Suprapubic skin (tissue), 4 donors: ENCODE measurements around the gene GGTLC1. TPM values are rescaled to one million over a fixed set of nuclear protein-coding genes. Genes with fewer than 3 reads are reported as not detected.

Experiments used
- DNase-seq, 2 donors: peaks; one replicate each; pipeline ENCODE4 v3.0.0-alpha.2; 2019; ENCODE audit warnings: low spot score in 2 of 2
- H3K27ac ChIP-seq: fragments of 200-600 bp; sonication (generic); one replicate; pipeline ENCODE4 v1.5.1; 2019
- H3K27me3 ChIP-seq: fragments of 200-600 bp; sonication (generic); one replicate; pipeline ENCODE4 v1.5.1; 2019
- H3K36me3 ChIP-seq: fragments of 200-600 bp; sonication (generic); one replicate; pipeline ENCODE4 v1.5.1; 2019
- H3K4me1 ChIP-seq: fragments of 200-600 bp; sonication (generic); one replicate; pipeline ENCODE4 v1.5.1; 2019
- H3K4me3 ChIP-seq: fragments of 200-600 bp; sonication (generic); one replicate; pipeline ENCODE4 v1.5.1; 2019; ENCODE audit warnings: mild to moderate bottlenecking
- H3K9me3 ChIP-seq: fragments of 200-600 bp; sonication (generic); one replicate; pipeline ENCODE4 v1.5.1; 2019
- CTCF ChIP-seq, 2 donors: fragments of 200-600 bp in 1 of 2; fragments of 450-650 bp in 1 of 2; sonication (generic) in 1 of 2; IDR thresholded peaks; one replicate each; pipeline ENCODE4 v1.5.1; 2016 to 2019; ENCODE audit warnings: antibody characterized with exemption in 2 of 2, mild to moderate bottlenecking in 1 of 2, moderate library complexity in 1 of 2
- EP300 ChIP-seq: sonication (generic); formaldehyde crosslinking; IDR thresholded peaks from one replicate; pipeline ENCODE4 v1.6.1; 2017; ENCODE audit warnings: antibody characterized with exemption
- POLR2A ChIP-seq, 2 donors: fragments of 450-650 bp; IDR thresholded peaks; one replicate each; pipeline ENCODE4 v1.6.1; 2017; ENCODE audit warnings: antibody characterized with exemption in 2 of 2, mild to moderate bottlenecking in 2 of 2, moderate library complexity in 2 of 2
- POLR2AphosphoS5 ChIP-seq, 3 donors: sonication (generic); formaldehyde crosslinking; IDR thresholded peaks; one replicate each; pipeline ENCODE4 v1.6.1; 2017; ENCODE audit warnings: antibody characterized with exemption in 3 of 3
- WGBS: methylation state at CpG from one replicate; pipeline ENCODE4 v1.1.5; 2018; 5-methylcytosine and 5-hydroxymethylcytosine counted together
- total RNA-seq, 4 donors: library from RNA; depleted of rRNA; stranded (reverse); fragments of >200 nt; gene quantifications; one replicate each; pipeline ENCODE4 v1.1.0, GENCODE V29; 2016

GGTLC1 gene
- total RNA-seq, 4 donors from 2014 or later = not detected

GRCh38 chr20:24022621-24023180 lies 34.1 kb upstream of the GGTLC1 start:
- Histone ChIP-seq H3K27ac (no peak overlapping the region), H3K4me3 (no peak overlapping the region), H3K36me3 (no peaks in the 10 kb centered on the region), H3K9me3 (no peaks in the 10 kb centered on the region), H3K27me3 (peaks cover 1% of the 10 kb centered on the region), H3K4me1 (peaks cover 7% of the 10 kb centered on the region)
- TF ChIP-seq EP300 (no peak), CTCF (IDR thresholded peaks at IDR 0.05) (no peak), POLR2A (IDR thresholded peaks at IDR 0.05) (no peak), POLR2AphosphoS5 (IDR thresholded peaks at IDR 0.05) (no peak)
- 95% methylated on average over 4 of the region's 4 CpGs for WGBS
- DNase-seq = no peak

- DNase-seq = no peak
- Histone ChIP-seq H3K27me3 (peaks cover 19% of the 10 kb centered on the region), H3K9me3 (no peaks in the 10 kb centered on the region), H3K4me3 (no peak overlapping the region), H3K27ac (no peak overlapping the region), H3K36me3 (no peaks in the 10 kb centered on the region), H3K4me1 (no peaks in the 10 kb centered on the region)
- TF ChIP-seq CTCF (IDR thresholded peaks at IDR 0.05) (no peak), EP300 (no peak)
- 31% methylated on average over 2 of the region's 2 CpGs for WGBS
Measured at GRCh38 chr20:24018796-24019195, 30.2 kb upstream of the GGTLC1 start.

GRCh38 chr20:24017458-24017755 lies 28.8 kb upstream of the GGTLC1 start:
- Histone ChIP-seq H3K4me1 (no peaks in the 10 kb centered on the region), H3K36me3 (no peaks in the 10 kb centered on the region), H3K27me3 (peaks cover 19% of the 10 kb centered on the region), H3K27ac (no peak overlapping the region), H3K9me3 (no peaks in the 10 kb centered on the region), H3K4me3 (no peak overlapping the region)
- 23% methylated on average over 3 of the region's 3 CpGs for WGBS
- no peak for DNase-seq
- TF ChIP-seq POLR2A (IDR thresholded peaks at IDR 0.05) (no peak), CTCF (IDR thresholded peaks at IDR 0.05) (no peak), EP300 (no peak), POLR2AphosphoS5 (IDR thresholded peaks at IDR 0.05) (no peak)

- Histone ChIP-seq H3K27ac (no peak overlapping the region), H3K27me3 (peaks cover 19% of the 10 kb centered on the region), H3K4me3 (no peak overlapping the region), H3K9me3 (no peaks in the 10 kb centered on the region), H3K4me1 (no peaks in the 10 kb centered on the region), H3K36me3 (no peaks in the 10 kb centered on the region)
- DNase-seq = no peak
- TF ChIP-seq EP300 = no peak
- TF ChIP-seq POLR2A (IDR thresholded peaks at IDR 0.05) = no peak
- TF ChIP-seq CTCF (IDR thresholded peaks at IDR 0.05) = no peak
- no peak for TF ChIP-seq POLR2AphosphoS5 (IDR thresholded peaks at IDR 0.05)
- WGBS = 77% methylated on average over 8 of the region's 8 CpGs
Measured at GRCh38 chr20:24016607-24017457, 28.3 kb upstream of the GGTLC1 start.

GRCh38 chr20:24013953-24014352 lies 25.4 kb upstream of the GGTLC1 start:
- no peaks in the 10 kb centered on the region for H3K36me3 ChIP-seq
- no peak overlapping the region for H3K27ac ChIP-seq
- peaks cover 19% of the 10 kb centered on the region for H3K27me3 ChIP-seq
- H3K4me1 ChIP-seq = no peaks in the 10 kb centered on the region
- WGBS = 83% methylated on average over 3 of the region's 3 CpGs
- H3K9me3 ChIP-seq = no peaks in the 10 kb centered on the region
- no peak overlapping the region for H3K4me3 ChIP-seq
- DNase-seq = no peak
- TF ChIP-seq POLR2A (IDR thresholded peaks at IDR 0.05) (no peak), POLR2AphosphoS5 (IDR thresholded peaks at IDR 0.05) (no peak), CTCF (IDR thresholded peaks at IDR 0.05) (no peak), EP300 (no peak)
